Smooth muscle cell (in vitro differentiated cells): ENCODE results near the gene KIAA0513. TPM values are rescaled to one million over a fixed set of nuclear protein-coding genes. Genes with fewer than 3 reads are reported as not detected.

Experiments
- DNase-seq: peaks from one replicate; lab custom pipeline; 2025; ENCODE audit not compliant: unreplicated experiment; lab: John Stamatoyannopoulos, UW
- H2AFZ ChIP-seq: fragments of 200-600 bp; sonication (generic); 2 replicates; pipeline ENCODE4 v1.6.0; 2016; ENCODE audit warnings: antibody characterized with exemption, low read depth, mild to moderate bottlenecking
- H3F3A ChIP-seq: fragments of 200-600 bp; sonication (generic); 2 replicates; pipeline ENCODE4 v1.6.0; 2017; ENCODE audit warnings: antibody characterized with exemption, low read depth
- H3K27ac ChIP-seq: fragments of 200-600 bp; sonication (generic); 2 replicates; pipeline ENCODE4 v1.5.1; 2016; ENCODE audit warnings: low read depth, mild to moderate bottlenecking
- H3K27me3 ChIP-seq: fragments of 200-600 bp; sonication (generic); 2 replicates; pipeline ENCODE4 v1.6.1; 2016; ENCODE audit warnings: low read depth, mild to moderate bottlenecking
- H3K36me3 ChIP-seq: fragments of 200-600 bp; sonication (generic); 2 replicates; pipeline ENCODE4 v1.5.1; 2016; ENCODE audit warnings: low read depth
- H3K4me1 ChIP-seq: fragments of 200-600 bp; sonication (generic); 2 replicates; pipeline ENCODE4 v1.5.1; 2016; ENCODE audit warnings: low read depth
- H3K4me2 ChIP-seq: fragments of 200-600 bp; sonication (generic); 2 replicates; pipeline ENCODE4 v1.6.0; 2016; ENCODE audit warnings: mild to moderate bottlenecking
- H3K4me3 ChIP-seq: fragments of 200-600 bp; sonication (generic); 2 replicates; pipeline ENCODE4 v1.5.1; 2016; ENCODE audit warnings: mild to moderate bottlenecking
- H3K79me2 ChIP-seq: fragments of 200-600 bp; sonication (generic); 2 replicates; pipeline ENCODE4 v1.6.0; 2016; ENCODE audit warnings: low read depth, mild to moderate bottlenecking
- H3K9ac ChIP-seq: fragments of 200-600 bp; sonication (generic); 2 replicates; pipeline ENCODE4 v1.6.0; 2016; ENCODE audit warnings: low read depth
- H3K9me3 ChIP-seq: fragments of 200-600 bp; sonication (generic); replicated peaks from 2 replicates; pipeline ENCODE4 v1.5.1; 2016; ENCODE audit warnings: low read depth
- H4K20me1 ChIP-seq: fragments of 200-600 bp; sonication (generic); 2 replicates; pipeline ENCODE4 v1.6.0; 2016; ENCODE audit warnings: low read depth
- CTCF ChIP-seq: fragments of 200-600 bp; sonication (generic); IDR thresholded peaks from 2 replicates; pipeline ENCODE4 v1.5.1; 2017; ENCODE audit warnings: borderline replicate concordance, mild to moderate bottlenecking, antibody characterized with exemption; ENCODE audit not compliant: insufficient read depth, poor library complexity, severe bottlenecking
- WGBS: methylation state at CpG from one replicate; pipeline ENCODE4 v1.1.7; 2016; ENCODE audit warnings: low lambda C conversion rate; 5-methylcytosine and 5-hydroxymethylcytosine counted together
- polyA plus RNA-seq: library from polyadenylated mRNA; unstranded; fragments of >200 nt; fragmentation: Nextera tagmentation; extraction: Ambion mirVana; gene quantifications from 2 replicates; pipeline ENCODE4 v1.2.1, GENCODE V29; 2016
- total RNA-seq: library from RNA; depleted of rRNA; stranded (reverse); fragments of >200 nt; gene quantifications from 2 replicates; pipeline ENCODE4 v1.2.3, GENCODE V29; 2014

The KIAA0513 gene
- total and polyA plus RNA-seq, 2 experiments from 2014 or later, result 3.2 to 3.3 TPM

- Histone ChIP-seq H3K27ac (no peak overlapping the region), H3F3A (no peaks in the 10 kb centered on the region), H3K36me3 (no peaks in the 10 kb centered on the region), H3K9me3 (no peaks in the 10 kb centered on the region), H3K4me1 (peaks cover 5% of the 10 kb centered on the region), H3K4me3 (no peak overlapping the region), H3K9ac (no peak overlapping the region), H2AFZ (no peak overlapping the region), H3K27me3 (no peaks in the 10 kb centered on the region), H3K4me2 (no peak overlapping the region), H3K79me2 (no peaks in the 10 kb centered on the region), H4K20me1 (no peaks in the 10 kb centered on the region)
- WGBS, result 97% methylated on average over 6 of the region's 6 CpGs
- DNase-seq, result no peak
- no peak for TF ChIP-seq CTCF
Measured at GRCh38 chr16:85074225-85074914, 46.8 kb downstream of the KIAA0513 start.

GRCh38 chr16:85075236-85075924 is 47.8 kb downstream of the KIAA0513 start:
- Histone ChIP-seq H3K4me3 (no peak overlapping the region), H3K36me3 (no peaks in the 10 kb centered on the region), H3K27me3 (no peaks in the 10 kb centered on the region), H3F3A (no peaks in the 10 kb centered on the region), H2AFZ (no peak overlapping the region), H3K27ac (no peak overlapping the region), H3K4me2 (no peak overlapping the region), H3K9ac (no peak overlapping the region), H3K4me1 (peaks cover 5% of the 10 kb centered on the region), H4K20me1 (no peaks in the 10 kb centered on the region), H3K9me3 (no peaks in the 10 kb centered on the region), H3K79me2 (no peaks in the 10 kb centered on the region)
- no peak for DNase-seq
- no peak for TF ChIP-seq CTCF
- 83% methylated on average over 16 of the region's 16 CpGs for WGBS

GRCh38 chr16:85077039-85077438 is 49.4 kb downstream of the KIAA0513 start:
- no peaks in the 10 kb centered on the region for H3K9me3 ChIP-seq
- H3K36me3 ChIP-seq, result no peaks in the 10 kb centered on the region
- peaks cover 5% of the 10 kb centered on the region for H3K27me3 ChIP-seq
- no peaks in the 10 kb centered on the region for H3K79me2 ChIP-seq
- H3K4me3 ChIP-seq, result no peak overlapping the region
- 87% methylated on average over 9 of the region's 10 CpGs for WGBS
- peaks cover 19% of the 10 kb centered on the region for H3K4me1 ChIP-seq
- H3K9ac ChIP-seq, result no peak overlapping the region
- H3K27ac ChIP-seq, result no peak overlapping the region
- no peak overlapping the region for H2AFZ ChIP-seq
- TF ChIP-seq CTCF, result no peak
- DNase-seq, result no peak
- H3K4me2 ChIP-seq, result no peak overlapping the region
- H4K20me1 ChIP-seq, result no peaks in the 10 kb centered on the region
- H3F3A ChIP-seq, result no peaks in the 10 kb centered on the region
